Ramos (cell line): ENCODE results near the gene ANKDD1B.
"Not testable (repeated sequence)": the region's sequence is repeated elsewhere in the genome, so short reads cannot be mapped to it uniquely, and the experiment has no call there.

Experiments
- in situ Hi-C: fragments of 300-500 bp; cut with MboI; formaldehyde crosslinking; loops from one replicate; pipeline ENCODE4 v1.14.3; 2022; ENCODE audit warnings: low sequenced_read_pairs; ENCODE audit not compliant: unreplicated experiment

The ANKDD1B gene

GRCh38 chr5:75611311-75612225 is at the start of gene ANKDD1B:
Gene ANKDD1B (plus strand): TSS chr5:75611453. CDS start chr5:75611635, 182 bp downstream.
- in situ Hi-C loops = no loop called here

- in situ Hi-C loops = not testable (repeated sequence)
Observed at GRCh38 chr5:75565991-75566709, 45.1 kb upstream of the ANKDD1B start.

- in situ Hi-C loops = no loop called here
Observed at GRCh38 chr5:75566710-75567309, 44.4 kb upstream of the ANKDD1B start.

- in situ Hi-C loops = no loop called here
Observed at GRCh38 chr5:75567710-75568109, 43.5 kb upstream of the ANKDD1B start.

GRCh38 chr5:75568202-75568601 is 43.1 kb upstream of the ANKDD1B start:
- in situ Hi-C loops = no loop called here

- in situ Hi-C loops = no loop called here
Observed at GRCh38 chr5:75571547-75571946, 39.7 kb upstream of the ANKDD1B start.

- in situ Hi-C loops = no loop called here
Observed at GRCh38 chr5:75574791-75575190, 36.5 kb upstream of the ANKDD1B start.

GRCh38 chr5:75578280-75578679 is 33.0 kb upstream of the ANKDD1B start:
- in situ Hi-C loops = not testable (repeated sequence)

GRCh38 chr5:75584641-75585040 is 26.6 kb upstream of the ANKDD1B start:
- in situ Hi-C loops = no loop called here

- in situ Hi-C loops = no loop called here
Observed at GRCh38 chr5:75588666-75589065, 22.6 kb upstream of the ANKDD1B start.

- in situ Hi-C loops = no loop called here
Observed at GRCh38 chr5:75600535-75600934, 10.7 kb upstream of the ANKDD1B start.

GRCh38 chr5:75601567-75601966 is 9.7 kb upstream of the ANKDD1B start:
- in situ Hi-C loops = no loop called here

GRCh38 chr5:75601996-75602395 is 9.3 kb upstream of the ANKDD1B start:
- in situ Hi-C loops = no loop called here

GRCh38 chr5:75603371-75603770 is 7.9 kb upstream of the ANKDD1B start:
- in situ Hi-C loops = no loop called here

GRCh38 chr5:75603821-75604220 is 7.4 kb upstream of the ANKDD1B start:
- in situ Hi-C loops = no loop called here

GRCh38 chr5:75607341-75607740 is 3.9 kb upstream of the ANKDD1B start:
- in situ Hi-C loops = not testable (repeated sequence)

GRCh38 chr5:75608870-75609269 is 2.4 kb upstream of the ANKDD1B start:
- in situ Hi-C loops = no loop called here

- in situ Hi-C loops = no loop called here
Observed at GRCh38 chr5:75610201-75610600, 1.1 kb upstream of the ANKDD1B start.

- in situ Hi-C loops = not testable (repeated sequence)
Observed at GRCh38 chr5:75610859-75611310, 368 bp upstream of the ANKDD1B start.

- in situ Hi-C loops = no loop called here
Observed at GRCh38 chr5:75612226-75612569, 945 bp downstream of the ANKDD1B start.

GRCh38 chr5:75612901-75613300 is 1.6 kb downstream of the ANKDD1B start:
- in situ Hi-C loops = no loop called here
